ENCODE results near the gene RMDN2. TPM values are rescaled to one million over a fixed set of nuclear protein-coding genes. Genes with fewer than 3 reads are reported as not detected.
"Not testable (repeated sequence)": the region's sequence is repeated elsewhere in the genome, so short reads cannot be mapped to it uniquely, and the experiment has no call there.

The RMDN2 gene
- total RNA-seq, 1 experiment from 2014 or later: 3.0 TPM

GRCh38 chr2:37934591-37935513, 9.8 kb downstream of the RMDN2 start (continued):
- no peak for TF ChIP-seq ATF6 (CRISPR knock-in tag; IDR thresholded peaks at IDR 0.05)
- no peak for TF ChIP-seq CDX4 (CRISPR knock-in tag; IDR thresholded peaks at IDR 0.05; ENCODE audit: borderline replicate concordance)
- no peak for TF ChIP-seq USF1 (CRISPR knock-in tag; IDR thresholded peaks at IDR 0.05)
- no peak for TF ChIP-seq PRRX2 (CRISPR knock-in tag; IDR thresholded peaks at IDR 0.05)
- TF ChIP-seq GRHL2 (CRISPR knock-in tag; IDR thresholded peaks at IDR 0.05; ENCODE audit: insufficient replicate concordance, severe bottlenecking): no peak
- no peak for TF ChIP-seq SOX15 (CRISPR knock-in tag; IDR thresholded peaks at IDR 0.05)
- TF ChIP-seq NR1H2 (CRISPR knock-in tag; IDR thresholded peaks at IDR 0.05): no peak
- TF ChIP-seq E2F1 (CRISPR knock-in tag; IDR thresholded peaks at IDR 0.05): no peak
- TF ChIP-seq GABPB1 (CRISPR knock-in tag; IDR thresholded peaks at IDR 0.05): no peak

- POLR2A ChIA-PET; CTCF ChIA-PET; DNase-seq (ENCODE audit: low spot score); H3K4me1 Mint-ChIP-seq; H3K27ac Mint-ChIP-seq; H3K27me3 Mint-ChIP-seq (ENCODE audit: low read depth); ATAC-seq; H3K4me3 Mint-ChIP-seq: not testable (repeated sequence)
- H3K36me3 Mint-ChIP-seq: peaks cover 32% of the 10 kb centered on the region
- H3K9me3 Mint-ChIP-seq: peaks cover 44% of the 10 kb centered on the region
These were observed 12.5 kb downstream of the RMDN2 start for GRCh38 chr2:37937568-37937967.

GRCh38 chr2:37941267-37941666, 16.2 kb downstream of the RMDN2 start:
- DNase-seq (ENCODE audit: low spot score); H3K4me1 Mint-ChIP-seq; ATAC-seq; H3K27me3 Mint-ChIP-seq (ENCODE audit: low read depth); H3K4me3 Mint-ChIP-seq; CTCF ChIA-PET; H3K27ac Mint-ChIP-seq: not testable (repeated sequence)
- Mint-ChIP-seq H3K9me3 (peaks cover 26% of the 10 kb centered on the region), H3K36me3 (peaks cover 17% of the 10 kb centered on the region)
- POLR2A ChIA-PET: interaction anchor here (1.0 kb wide), 1 partner anchor 52 kb away, joined by 3 read pairs; no protein-coding TSS in a partner anchor

GRCh38 chr2:37944268-37944667, 19.2 kb downstream of the RMDN2 start:
- DNase-seq (ENCODE audit: low spot score) (no peak), ATAC-seq (no peak)
- peaks cover 13% of the 10 kb centered on the region for H3K36me3 Mint-ChIP-seq
- POLR2A ChIA-PET: interaction anchor here (0.6 kb wide), 1 partner anchor 387 kb away, joined by 3 read pairs; no protein-coding TSS in a partner anchor
- TF ChIP-seq SOX15 (CRISPR knock-in tag; IDR thresholded peaks at IDR 0.05) (no peak), TCF7 (CRISPR knock-in tag; IDR thresholded peaks at IDR 0.05; ENCODE audit: low read depth) (no peak), ZBTB21 (CRISPR knock-in tag; IDR thresholded peaks at IDR 0.05; ENCODE audit: borderline replicate concordance) (no peak), EMX1 (CRISPR knock-in tag; IDR thresholded peaks at IDR 0.05) (no peak), ZNF263 (CRISPR knock-in tag; IDR thresholded peaks at IDR 0.05; ENCODE audit: low read depth) (no peak), AR (CRISPR knock-in tag; IDR thresholded peaks at IDR 0.05) (no peak), CBFB (CRISPR knock-in tag; IDR thresholded peaks at IDR 0.05; ENCODE audit: low read depth) (no peak), TEAD1 (CRISPR knock-in tag; IDR thresholded peaks at IDR 0.05) (no peak), ETV6 (CRISPR knock-in tag; IDR thresholded peaks at IDR 0.05) (no peak), ZNF121 (CRISPR knock-in tag; IDR thresholded peaks at IDR 0.05) (no peak), USF1 (CRISPR knock-in tag; IDR thresholded peaks at IDR 0.05) (no peak), GTF2I (CRISPR knock-in tag; conservative IDR thresholded peaks at IDR 0.05) (no peak)
- no peak overlapping the region for H3K4me3 Mint-ChIP-seq
- H3K9me3 Mint-ChIP-seq: peaks cover 17% of the 10 kb centered on the region
- CTCF ChIA-PET: no interaction called here
- H3K4me1 Mint-ChIP-seq: no peaks in the 10 kb centered on the region
- H3K27ac Mint-ChIP-seq: no peak overlapping the region
- H3K27me3 Mint-ChIP-seq (ENCODE audit: low read depth): no peaks in the 10 kb centered on the region
